Endothelial cell of umbilical vein (primary cell): ENCODE measurements around the gene PUS1. TPM values are rescaled to one million over a fixed set of nuclear protein-coding genes. Genes with fewer than 3 reads are reported as not detected.

ENCODE experiments used
- BruUV-seq: library from RNA; stranded (reverse); fragments of 400-500 nt; replicated peaks from 2 replicates; lab custom pipeline; 2021; lab: Mats Ljungman, UMichigan
- CTCF ChIA-PET: fragments of 300-600, 350-600 bp; sonication (Branson Sonifier 250); formaldehyde crosslinking; loops from one replicate; lab custom pipeline; 2021; ENCODE audit warnings: antibody characterized with exemption, inconsistent platforms; lab: Charles Lee
- POLR2A ChIA-PET: fragments of 300-600, 350-600 bp; sonication (Branson Sonifier 250); formaldehyde crosslinking; loops from one replicate; lab custom pipeline; 2021; ENCODE audit warnings: antibody characterized with exemption, inconsistent platforms; lab: Charles Lee
- DNase-seq: peaks from one replicate; pipeline ENCODE4 v3.0.0-alpha.2; 2011; ENCODE audit warnings: low read depth, low spot score
- FAIRE-seq: peaks from 2 replicates; lab custom pipeline; 2011; peaks lifted over from hg19 to GRCh38; lab: Jason Lieb, UNC
- H2AFZ ChIP-seq: 2 replicates; pipeline ENCODE4 v1.6.0; 2012; ENCODE audit warnings: low read depth, low read length, control low read depth, inconsistent platforms
- H3K27ac ChIP-seq: 2 replicates; pipeline ENCODE4 v1.5.1; 2011; ENCODE audit warnings: low read depth, mild to moderate bottlenecking, control low read depth, low read length, moderate library complexity; ENCODE audit not compliant: insufficient read depth
- H3K27me3 ChIP-seq, 2 experiments: 2 replicates each; pipeline versions ENCODE4 v1.6.0 to v1.6.1; 2011; ENCODE audit warnings: low read length in 2 of 2, mixed read lengths in 1 of 2; ENCODE audit not compliant: control insufficient read depth in 2 of 2, insufficient read depth in 2 of 2
- H3K36me3 ChIP-seq, 2 experiments: 2 replicates in 1 of 2; 3 replicates in 1 of 2; pipeline ENCODE4 v1.5.1; 2011; ENCODE audit warnings: low read length in 2 of 2, mild to moderate bottlenecking in 1 of 2, moderate library complexity in 1 of 2; ENCODE audit not compliant: control insufficient read depth in 2 of 2, insufficient read depth in 2 of 2; ENCODE audit errors: extremely low read depth in 1 of 2
- H3K4me1 ChIP-seq: 3 replicates; pipeline ENCODE4 v1.5.1; 2011; ENCODE audit warnings: mild to moderate bottlenecking, low read length; ENCODE audit not compliant: control insufficient read depth, insufficient read depth; ENCODE audit errors: extremely low read depth
- H3K4me2 ChIP-seq: 2 replicates; pipeline ENCODE4 v1.6.1; 2011; ENCODE audit warnings: low read length, control low read depth, mixed read lengths; ENCODE audit not compliant: insufficient read depth
- H3K4me3 ChIP-seq, 3 experiments: fragments of 200-600 bp in 1 of 3; sonication (generic), shearing (Covaris generic) in 1 of 3; replicated peaks in 1 of 3; 2 replicates each; pipeline ENCODE4 v1.5.1; 2011 to 2016; ENCODE audit warnings: control low read depth in 3 of 3, low read length in 3 of 3, mild to moderate bottlenecking in 2 of 3, inconsistent platforms in 1 of 3, low read depth in 1 of 3, moderate library complexity in 1 of 3; ENCODE audit not compliant: insufficient read depth in 1 of 3
- H3K79me2 ChIP-seq: 2 replicates; pipeline ENCODE4 v1.6.0; 2012; ENCODE audit warnings: low read length, inconsistent platforms; ENCODE audit not compliant: control insufficient read depth, insufficient read depth
- H3K9ac ChIP-seq: replicated peaks from 2 replicates; pipeline ENCODE3; 2011; ENCODE audit warnings: low read length, control low read depth; ENCODE audit not compliant: insufficient read depth; ENCODE audit errors: extremely low read depth
- H3K9me1 ChIP-seq: replicated peaks from 3 replicates; pipeline ENCODE4 v1.6.0; 2011; ENCODE audit warnings: mild to moderate bottlenecking, low read length; ENCODE audit not compliant: control insufficient read depth, insufficient read depth; ENCODE audit errors: extremely low read depth
- H3K9me3 ChIP-seq: replicated peaks from 2 replicates; pipeline ENCODE4 v1.5.1; 2012; ENCODE audit warnings: low read length, inconsistent platforms; ENCODE audit not compliant: control insufficient read depth, insufficient read depth
- H4K20me1 ChIP-seq: replicated peaks from 2 replicates; pipeline ENCODE3; 2011; ENCODE audit warnings: mild to moderate bottlenecking, low read length; ENCODE audit not compliant: control insufficient read depth, insufficient read depth; ENCODE audit errors: extremely low read depth
- EZH2 ChIP-seq: IDR thresholded peaks from 2 replicates; pipeline ENCODE4 v1.6.1; 2012; ENCODE audit warnings: borderline replicate concordance, low read depth, mild to moderate bottlenecking, moderate library complexity, low read length, inconsistent platforms; ENCODE audit not compliant: severe bottlenecking
- FOS ChIP-seq: IDR thresholded peaks from 2 replicates; pipeline ENCODE4 v1.6.1; 2011; ENCODE audit warnings: mild to moderate bottlenecking, low read length, moderate library complexity, borderline replicate concordance; ENCODE audit not compliant: insufficient read depth
- GATA2 ChIP-seq: IDR thresholded peaks from 2 replicates; pipeline ENCODE4 v1.7.0; 2011; ENCODE audit warnings: low read depth, mild to moderate bottlenecking, moderate library complexity, mixed read lengths, low read length; ENCODE audit not compliant: insufficient read length, insufficient read depth
- MAX ChIP-seq: IDR thresholded peaks from 2 replicates; pipeline ENCODE4 v1.6.1; 2011; ENCODE audit not compliant: insufficient read depth, insufficient read length
- POLR2A ChIP-seq: IDR thresholded peaks from 2 replicates; pipeline ENCODE4 v1.6.1; 2012; ENCODE audit warnings: low read depth, mild to moderate bottlenecking, control low read depth, low read length
- dilution Hi-C: fragments of 300-500 bp; cut with MboI; formaldehyde crosslinking; loops from one replicate; pipeline ENCODE4 v1.15.0; 2019; ENCODE audit warnings: low sequenced_read_pairs; ENCODE audit not compliant: extremely low pct_ligation_motif_present
- intact Hi-C: fragments of 100-400 bp; cut with micrococcal nuclease; formaldehyde crosslinking; loops from one replicate; pipeline ENCODE4 v1.10.0; 2022
- polyA plus RNA-seq, 4 experiments: library from polyadenylated mRNA; depleted of rRNA in 3 of 4; stranded (reverse) in 3 of 4; unstranded in 1 of 4; fragments of >200 nt; gene quantifications; 2 replicates each; pipeline versions ENCODE4 v1.2.1 to v1.2.3, GENCODE V29; 2011 to 2012; ENCODE audit warnings: missing spikeins in 1 of 4
- total RNA-seq: library from RNA; stranded (reverse); gene quantifications from 2 replicates; pipeline ENCODE4 v1.2.3, GENCODE V29; 2021
- TF ChIP-seq, protein P1 (sequence below), 2 donors: IDR thresholded peaks; 1 replicate in 1 of 2; 2 replicates in 1 of 2; pipeline ENCODE4 v1.5.1; 2011; ENCODE audit warnings: low read length in 2 of 2, mild to moderate bottlenecking in 2 of 2, moderate library complexity in 2 of 2, control low read depth in 1 of 2, inconsistent platforms in 1 of 2, low read depth in 1 of 2; ENCODE audit not compliant: insufficient read depth in 1 of 2; ENCODE audit errors: extremely low read depth in 1 of 2

The PUS1 gene
- total and polyA plus RNA-seq, 2 donors (not counting 3 experiments of a cell fraction or from before 2014, with no cell fraction given) = 33.9 to 52.2 TPM

GRCh38 chr12:131909752-131910219 is 19.3 kb upstream of the PUS1 start:
- Histone ChIP-seq H2AFZ (no peak overlapping the region), H3K36me3 (peaks cover 12 to 33% of the 10 kb centered on the region in 2 experiments), H3K4me2 (no peak overlapping the region), H4K20me1 (no peaks in the 10 kb centered on the region), H3K4me3 (no peak overlapping the region), H3K4me1 (peaks cover 12% of the 10 kb centered on the region), H3K9ac (no peak overlapping the region), H3K9me3 (no peaks in the 10 kb centered on the region), H3K9me1 (no peaks in the 10 kb centered on the region), H3K27ac (no peak overlapping the region), H3K27me3 (no peaks in the 10 kb centered on the region), H3K79me2 (no peaks in the 10 kb centered on the region)
- FAIRE-seq (no peak), DNase-seq (no peak)
- ChIA-PET CTCF (no interaction called here), POLR2A (no interaction called here)
- intact Hi-C loops = no loop called here
- dilution Hi-C loops = no loop called here
- TF ChIP-seq FOS (no peak), GATA2 (no peak), MAX (no peak), EZH2 (no peak), POLR2A (no peak)
- TF ChIP-seq, protein P1, sequence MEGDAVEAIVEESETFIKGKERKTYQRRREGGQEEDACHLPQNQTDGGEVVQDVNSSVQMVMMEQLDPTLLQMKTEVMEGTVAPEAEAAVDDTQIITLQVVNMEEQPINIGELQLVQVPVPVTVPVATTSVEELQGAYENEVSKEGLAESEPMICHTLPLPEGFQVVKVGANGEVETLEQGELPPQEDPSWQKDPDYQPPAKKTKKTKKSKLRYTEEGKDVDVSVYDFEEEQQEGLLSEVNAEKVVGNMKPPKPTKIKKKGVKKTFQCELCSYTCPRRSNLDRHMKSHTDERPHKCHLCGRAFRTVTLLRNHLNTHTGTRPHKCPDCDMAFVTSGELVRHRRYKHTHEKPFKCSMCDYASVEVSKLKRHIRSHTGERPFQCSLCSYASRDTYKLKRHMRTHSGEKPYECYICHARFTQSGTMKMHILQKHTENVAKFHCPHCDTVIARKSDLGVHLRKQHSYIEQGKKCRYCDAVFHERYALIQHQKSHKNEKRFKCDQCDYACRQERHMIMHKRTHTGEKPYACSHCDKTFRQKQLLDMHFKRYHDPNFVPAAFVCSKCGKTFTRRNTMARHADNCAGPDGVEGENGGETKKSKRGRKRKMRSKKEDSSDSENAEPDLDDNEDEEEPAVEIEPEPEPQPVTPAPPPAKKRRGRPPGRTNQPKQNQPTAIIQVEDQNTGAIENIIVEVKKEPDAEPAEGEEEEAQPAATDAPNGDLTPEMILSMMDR (IDR thresholded peaks at IDR 0.05; ENCODE audit: extremely low read depth in 1 of 2, insufficient read depth in 1 of 2, low read depth in 1 of 2, low read length in 2 of 2) = no peak
- no TSS peak for BruUV-seq
